Motor neuron (in vitro differentiated cells): ENCODE data around the gene FAF1. TPM values are rescaled to one million over a fixed set of nuclear protein-coding genes. Genes with fewer than 3 reads are reported as not detected.

Source experiments
- ATAC-seq, 8 experiments: fragments of 200-7000 bp; cut with Tn5 transposase; replicated peaks in 6 of 8; 2 replicates each; pipeline ENCODE4 v1.8.0; 2021; ENCODE audit warnings: mild to moderate bottlenecking in 8 of 8, moderate library complexity in 8 of 8
- H3K27ac ChIP-seq, 2 donors: fragments of 250-450 bp; sonication (Bioruptor Pico); 2 replicates each; pipeline ENCODE4 v1.9.0; 2021; ENCODE audit warnings: antibody characterized with exemption in 2 of 2, mild to moderate bottlenecking in 2 of 2, moderate library complexity in 1 of 2
- H3K4me1 ChIP-seq, 2 donors: fragments of 250-450 bp; sonication (Bioruptor Pico); replicated peaks in 1 of 2; 2 replicates each; pipeline ENCODE4 v1.6.1; 2021; ENCODE audit warnings: antibody characterized with exemption in 2 of 2, mild to moderate bottlenecking in 2 of 2, moderate library complexity in 1 of 2
- H3K4me3 ChIP-seq, 5 donors: fragments of 250-450 bp; sonication (Bioruptor Pico); 2 replicates each; pipeline ENCODE4 v1.9.0; 2021; ENCODE audit warnings: antibody characterized with exemption in 5 of 5, mild to moderate bottlenecking in 5 of 5, moderate library complexity in 4 of 5
- WGBS, 10 experiments: fragments of 450-650 bp; shearing (Covaris generic); methylation state at CpG; one replicate each; pipeline ENCODE4 v1.0.0; 2022; 5-methylcytosine and 5-hydroxymethylcytosine counted together
- in situ Hi-C, 9 experiments: fragments of 400-800 bp; cut with MboI; loops; one replicate each; pipeline ENCODE4 v1.15.0; 2021; ENCODE audit warnings: low sequenced_read_pairs in 9 of 9, low pct_unique_long_range_greater_than_20kb in 2 of 9; ENCODE audit not compliant: unreplicated experiment in 9 of 9
- total RNA-seq, 8 experiments: library from RNA; unstranded; fragments of 300-600 nt; gene quantifications; 2 replicates each; pipeline versions ENCODE4 v1.2.3 to v1.2.4, GENCODE V29; 2022

FAF1 gene
- total RNA-seq, 8 experiments from 2014 or later: 26.3 to 79.4 (median 52.0) TPM

- Histone ChIP-seq H3K4me3 (no peak overlapping the region), H3K4me1 (no peaks in the 10 kb centered on the region), H3K27ac (no peak overlapping the region)
- WGBS, 10 experiments: 80 to 100% (median 94%) methylated on average over 1 to 6 of the region's 7 CpGs
- in situ Hi-C loops: loop anchor here in 1 of 9 experiments (25.0 kb wide), 1 partner anchor 346 kb away; no protein-coding TSS in a partner anchor
- ATAC-seq: peak in 1 of 8 experiments; percentile 26
Observed at GRCh38 chr1:50707824-50708223, 252.2 kb downstream of the FAF1 start.

GRCh38 chr1:50705699-50706098 is 254.4 kb downstream of the FAF1 start:
- in situ Hi-C loops: loop anchor here in 1 of 9 experiments (25.0 kb wide), 1 partner anchor 343 kb away; no protein-coding TSS in a partner anchor
- H3K4me1 ChIP-seq: no peaks in the 10 kb centered on the region
- H3K4me3 ChIP-seq: no peak overlapping the region
- H3K27ac ChIP-seq: no peak overlapping the region
- WGBS, 10 experiments: 61 to 100% (median 69%) methylated on average over 1 to 2 of the region's 2 CpGs; no CpG with 5 or more reads in 4 of the 10 experiments
- no peak for ATAC-seq

GRCh38 chr1:50705041-50705440 is 255.0 kb downstream of the FAF1 start:
- WGBS, 10 experiments: 0 to 29% (median 0%) methylated on average over 1 of the region's 1 CpG; no CpG with 5 or more reads in 3 of the 10 experiments
- ATAC-seq: no peak
- in situ Hi-C loops: loop anchor here in 1 of 9 experiments (25.0 kb wide), 1 partner anchor 343 kb away; no protein-coding TSS in a partner anchor

GRCh38 chr1:50704126-50704525 is 255.9 kb downstream of the FAF1 start:
- no peak overlapping the region for H3K27ac ChIP-seq
- H3K4me1 ChIP-seq: peaks cover 7% of the 10 kb centered on the region in 2 donors
- H3K4me3 ChIP-seq: no peak overlapping the region
- peak in 2 of 8 experiments; percentile 45 to 50 for ATAC-seq
- 9 to 40% (median 25%) methylated on average over 1 of the region's 1 CpG; no CpG with 5 or more reads in 5 of the 10 experiments for WGBS, 10 experiments
- in situ Hi-C loops: loop anchor here in 1 of 9 experiments (25.0 kb wide), 1 partner anchor 342 kb away; no protein-coding TSS in a partner anchor

More at GRCh38 chr1:50705041-50705440, 255.0 kb downstream of the FAF1 start:
- Histone ChIP-seq H3K4me3 (no peak overlapping the region), H3K4me1 (peaks cover 0 to 5% of the 10 kb centered on the region in 2 donors), H3K27ac (no peak overlapping the region)

- in situ Hi-C loops: loop anchor here in 1 of 9 experiments (25.0 kb wide), 1 partner anchor 341 kb away; no protein-coding TSS in a partner anchor
- Histone ChIP-seq H3K4me3 (no peak overlapping the region), H3K27ac (no peak overlapping the region), H3K4me1 (peaks cover 7% of the 10 kb centered on the region in 2 donors)
- no peak for ATAC-seq
Observed at GRCh38 chr1:50703240-50703639, 256.8 kb downstream of the FAF1 start.

GRCh38 chr1:50702395-50702794 is 257.7 kb downstream of the FAF1 start:
- H3K27ac ChIP-seq: no peak overlapping the region
- WGBS, 10 experiments: 86 to 100% (median 94%) methylated on average over 1 to 2 of the region's 2 CpGs
- in situ Hi-C loops: loop anchor here in 1 of 9 experiments (25.0 kb wide), 1 partner anchor 340 kb away; no protein-coding TSS in a partner anchor
- peaks cover 7% of the 10 kb centered on the region in 2 donors for H3K4me1 ChIP-seq
- no peak for ATAC-seq
- H3K4me3 ChIP-seq: no peak overlapping the region

GRCh38 chr1:50701706-50702317 is 258.3 kb downstream of the FAF1 start:
- in situ Hi-C loops: loop anchor here in 1 of 9 experiments (25.0 kb wide), 1 partner anchor 340 kb away; no protein-coding TSS in a partner anchor
- ATAC-seq: no peak
- 60 to 100% (median 82%) methylated on average over 1 of the region's 1 CpG; no CpG with 5 or more reads in 1 of the 10 experiments for WGBS, 10 experiments
- Histone ChIP-seq H3K4me1 (peaks cover 7% of the 10 kb centered on the region in 2 donors), H3K27ac (no peak overlapping the region), H3K4me3 (no peak overlapping the region)

GRCh38 chr1:50700621-50701020 is 259.4 kb downstream of the FAF1 start:
- H3K27ac ChIP-seq: no peak overlapping the region
- peaks cover 7% of the 10 kb centered on the region in 2 donors for H3K4me1 ChIP-seq
- WGBS, 10 experiments: 19 to 96% (median 50%) methylated on average over 1 to 2 of the region's 2 CpGs; no CpG with 5 or more reads in 1 of the 10 experiments
- H3K4me3 ChIP-seq: no peak overlapping the region
- ATAC-seq: no peak
- in situ Hi-C loops: loop anchor here in 1 of 9 experiments (25.0 kb wide), 1 partner anchor 338 kb away; no protein-coding TSS in a partner anchor

- ATAC-seq: peak in 3 of 8 experiments; percentile 52 to 69 (median 63)
- WGBS, 10 experiments: 5 to 100% (median 40%) methylated on average over 1 to 4 of the region's 4 CpGs; no CpG with 5 or more reads in 1 of the 10 experiments
- no peak overlapping the region for H3K27ac ChIP-seq
- in situ Hi-C loops: loop anchor here in 1 of 9 experiments (25.0 kb wide), 1 partner anchor 338 kb away; no protein-coding TSS in a partner anchor
- H3K4me1 ChIP-seq: peaks cover 7% of the 10 kb centered on the region in 2 donors
- H3K4me3 ChIP-seq: no peak overlapping the region
Observed at GRCh38 chr1:50700214-50700613, 259.9 kb downstream of the FAF1 start.

- Histone ChIP-seq H3K4me1 (peaks cover 7% of the 10 kb centered on the region in 2 donors), H3K27ac (no peak overlapping the region), H3K4me3 (no peak overlapping the region)
- in situ Hi-C loops: loop anchor here in 1 of 9 experiments (25.0 kb wide), 1 partner anchor 337 kb away; no protein-coding TSS in a partner anchor
- WGBS, 10 experiments: 8 to 100% (median 25%) methylated on average over 2 to 4 of the region's 4 CpGs; no CpG with 5 or more reads in 1 of the 10 experiments
- ATAC-seq: peak in 2 of 8 experiments; percentile 25 to 27
Observed at GRCh38 chr1:50699795-50700194, 260.3 kb downstream of the FAF1 start.

- WGBS, 10 experiments: 78 to 100% (median 93%) methylated on average over 1 to 3 of the region's 3 CpGs; no CpG with 5 or more reads in 1 of the 10 experiments
- H3K4me1 ChIP-seq: peaks cover 7% of the 10 kb centered on the region in 2 donors
- no peak overlapping the region for H3K27ac ChIP-seq
- peak in 2 of 8 experiments; percentile 38 to 49 for ATAC-seq
- no peak overlapping the region for H3K4me3 ChIP-seq
- in situ Hi-C loops: no loop called here
Observed at GRCh38 chr1:50697440-50698421, 262.3 kb downstream of the FAF1 start.

GRCh38 chr1:50693829-50694228 is 266.2 kb downstream of the FAF1 start:
- 64 to 100% (median 97%) methylated on average over 1 to 2 of the region's 2 CpGs; no CpG with 5 or more reads in 1 of the 10 experiments for WGBS, 10 experiments
- in situ Hi-C loops: no loop called here
- Histone ChIP-seq H3K4me3 (no peak overlapping the region), H3K4me1 (no peaks in the 10 kb centered on the region), H3K27ac (no peak overlapping the region)
- no peak for ATAC-seq
